Stimulated activated CD4-positive, alpha-beta T cell treated with anti-CD3 and anti-CD28 coated beads, TNF-alpha, amount 100 ng/mL, for 1 hour (primary cell): ENCODE data around the gene ANKK1.

Source experiments
- DNase-seq, 3 donors: peaks; one replicate each; pipeline ENCODE4 v3.0.0-alpha.2; 2020; ENCODE audit warnings: low read depth in 3 of 3, low spot score in 1 of 3

Gene ANKK1

GRCh38 chr11:113377681-113378412 lies 9.7 kb upstream of the ANKK1 start:
- DNase-seq = no peak

- DNase-seq = no peak
Observed at GRCh38 chr11:113378692-113379091, 8.9 kb upstream of the ANKK1 start.

- DNase-seq = no peak
Observed at GRCh38 chr11:113382121-113382520, 5.5 kb upstream of the ANKK1 start.

GRCh38 chr11:113384551-113384950 lies 3.0 kb upstream of the ANKK1 start:
- DNase-seq = no peak

DNA sequence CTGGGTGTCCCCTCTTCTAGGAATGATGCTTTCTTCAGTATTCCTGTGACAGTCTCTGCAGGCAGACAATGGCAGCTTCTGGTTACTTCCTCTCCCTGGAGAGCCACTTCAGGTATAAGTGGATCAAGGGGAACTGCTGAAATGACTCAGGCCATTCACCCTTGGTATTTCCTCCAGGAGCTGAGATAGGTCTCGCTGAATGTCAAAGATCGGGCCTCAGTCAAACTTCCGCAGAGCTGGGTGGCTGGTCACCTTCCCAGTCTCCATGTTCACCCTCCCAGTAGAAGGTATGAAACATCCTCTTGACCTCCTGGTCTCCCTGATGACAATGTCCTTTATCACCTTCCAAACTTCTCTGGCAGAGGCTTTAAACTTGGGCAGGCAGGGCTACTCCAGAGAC lies 1.8 kb upstream of the ANKK1 start:
- DNase-seq = no peak

GRCh38 chr11:113386866-113387265 lies 713 bp upstream of the ANKK1 start:
- DNase-seq = no peak

DNA sequence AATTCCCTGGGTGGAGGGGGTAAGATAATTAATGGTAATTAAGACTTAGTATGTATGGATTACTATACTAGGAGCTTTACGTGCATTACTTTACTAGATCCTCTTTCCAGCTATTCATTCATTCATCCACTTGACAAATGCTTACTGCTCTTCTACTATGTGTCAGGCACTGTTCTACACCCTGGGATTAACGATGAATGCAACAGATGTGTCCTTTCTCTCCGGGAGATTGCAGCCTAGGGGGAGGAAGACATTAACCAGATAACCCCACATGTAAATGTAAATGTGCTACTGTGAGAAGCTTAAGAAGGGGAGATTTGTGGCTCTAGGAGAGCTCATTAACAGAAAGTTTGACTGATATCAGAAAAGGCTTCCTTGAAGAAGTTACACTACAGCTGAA lies 1.7 kb downstream of the ANKK1 start:
- no peak for DNase-seq

- DNase-seq = no peak
Observed at GRCh38 chr11:113392236-113392921, 4.8 kb downstream of the ANKK1 start.

GRCh38 chr11:113393501-113393985 lies 6.0 kb downstream of the ANKK1 start:
- DNase-seq = no peak

DNA sequence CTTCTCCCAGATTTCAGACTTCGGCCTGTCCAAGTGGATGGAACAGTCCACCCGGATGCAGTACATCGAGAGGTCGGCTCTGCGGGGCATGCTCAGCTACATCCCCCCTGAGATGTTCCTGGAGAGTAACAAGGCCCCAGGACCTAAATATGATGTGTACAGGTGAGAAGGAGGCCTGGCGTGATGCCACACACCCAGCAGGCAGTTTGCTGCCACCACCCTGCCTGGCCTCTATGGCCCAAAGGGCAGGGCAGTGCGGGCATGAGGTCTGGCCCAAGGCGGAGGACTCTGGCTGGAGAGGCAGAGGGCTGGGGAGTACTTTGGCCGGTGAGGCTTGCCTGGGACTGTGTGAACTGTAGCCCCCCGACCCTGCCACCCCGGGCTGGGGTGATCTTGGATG lies 7.3 kb downstream of the ANKK1 start:
- DNase-seq = no peak

DNA sequence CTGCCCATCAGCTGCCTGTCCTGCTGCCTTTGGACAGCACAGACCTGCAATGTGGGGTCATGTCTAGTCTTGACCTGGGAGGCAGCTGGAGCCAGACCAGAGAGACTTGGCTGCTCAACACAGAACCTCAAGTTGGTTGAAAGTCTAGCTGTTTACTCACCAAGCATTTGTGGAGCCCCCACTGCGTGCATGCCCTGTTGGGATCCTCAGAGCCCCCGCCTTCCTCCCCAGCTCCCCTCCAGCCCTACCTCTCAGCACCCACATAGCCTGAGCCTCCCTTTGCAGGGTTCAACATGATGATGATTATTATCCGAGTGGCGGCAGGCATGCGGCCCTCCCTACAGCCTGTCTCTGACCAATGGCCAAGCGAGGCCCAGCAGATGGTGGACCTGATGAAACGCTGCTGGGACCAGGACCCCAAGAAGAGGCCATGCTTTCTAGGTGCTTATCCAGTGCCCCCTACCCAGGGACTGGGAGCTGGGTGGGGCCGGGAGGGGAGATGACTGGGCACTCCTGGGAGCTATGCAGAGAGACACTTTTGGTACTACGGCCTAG lies 8.3 kb downstream of the ANKK1 start:
- no peak for DNase-seq

GRCh38 chr11:113396690-113397089 lies 9.1 kb downstream of the ANKK1 start:
- no peak for DNase-seq

GRCh38 chr11:113397212-113397611 lies 9.6 kb downstream of the ANKK1 start:
- no peak for DNase-seq

DNA sequence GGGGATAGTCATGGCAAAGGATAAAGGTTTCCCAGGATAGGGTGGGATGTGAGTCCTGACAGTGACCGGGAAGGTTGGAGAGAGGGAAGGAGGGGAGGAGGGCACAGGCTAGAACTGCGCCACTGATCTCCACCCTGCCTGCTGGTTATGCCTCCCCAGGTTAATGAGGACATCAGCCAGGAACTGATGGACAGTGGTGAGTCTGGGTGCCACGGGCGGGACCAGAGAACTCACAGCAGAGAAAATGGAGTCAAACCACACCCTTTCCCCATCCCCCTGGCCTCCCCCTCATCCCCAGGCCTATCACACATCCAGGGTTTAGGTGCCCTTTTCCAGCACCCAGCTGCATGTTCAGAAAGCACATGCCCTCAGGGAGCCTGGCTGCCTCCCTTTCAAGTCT lies 10.2 kb downstream of the ANKK1 start:
- DNase-seq = no peak

DNA sequence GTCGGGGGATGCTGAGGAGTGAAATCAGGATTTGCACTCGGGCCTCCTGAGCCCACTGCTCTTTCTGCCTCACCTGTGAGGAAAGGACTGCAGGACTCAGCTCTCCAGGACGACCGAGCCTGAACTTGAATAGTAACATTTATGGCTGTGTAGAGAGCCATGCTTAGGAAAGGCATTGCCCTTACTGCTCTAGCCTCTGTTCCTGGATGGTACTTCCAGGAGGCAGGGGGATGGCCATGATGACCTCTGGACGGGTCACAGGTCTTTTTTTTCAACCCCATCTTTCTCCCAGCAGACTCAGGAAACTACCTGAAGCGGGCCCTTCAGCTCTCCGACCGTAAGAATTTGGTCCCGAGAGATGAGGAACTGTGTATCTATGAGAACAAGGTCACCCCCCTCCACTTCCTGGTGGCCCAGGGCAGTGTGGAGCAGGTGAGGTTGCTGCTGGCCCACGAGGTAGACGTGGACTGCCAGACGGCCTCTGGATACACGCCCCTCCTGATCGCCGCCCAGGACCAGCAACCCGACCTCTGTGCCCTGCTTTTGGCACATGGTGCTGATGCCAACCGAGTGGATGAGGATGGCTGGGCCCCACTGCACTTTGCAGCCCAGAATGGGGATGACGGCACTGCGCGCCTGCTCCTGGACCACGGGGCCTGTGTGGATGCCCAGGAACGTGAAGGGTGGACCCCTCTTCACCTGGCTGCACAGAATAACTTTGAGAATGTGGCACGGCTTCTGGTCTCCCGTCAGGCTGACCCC lies 11.3 kb downstream of the ANKK1 start:
- no peak for DNase-seq

GRCh38 chr11:113400631-113401230 lies 13.2 kb downstream of the ANKK1 start:
- no peak for DNase-seq

DNA sequence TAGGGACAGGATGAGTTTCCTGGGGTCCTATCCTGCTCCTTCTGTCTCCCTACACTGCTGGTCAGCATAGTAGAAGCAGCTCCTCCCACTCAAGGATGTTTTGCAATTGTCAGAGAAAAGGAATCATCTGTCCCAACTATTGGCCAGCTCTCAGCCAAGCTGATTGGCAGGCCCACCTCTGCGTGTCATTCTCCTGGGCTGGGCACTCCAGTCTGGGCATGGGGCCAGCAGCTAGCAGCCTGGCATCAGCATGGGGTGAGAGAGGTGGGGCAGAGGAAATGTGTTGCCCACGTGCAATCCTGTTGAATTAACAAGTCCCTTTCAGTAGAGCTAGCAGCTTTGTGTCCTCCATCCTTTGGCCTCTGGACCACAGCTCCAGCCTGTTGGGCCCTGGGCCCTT lies 14.1 kb downstream of the ANKK1 start:
- no peak for DNase-seq

GRCh38 chr11:113404859-113405430 lies 17.4 kb downstream of the ANKK1 start:
- no peak for DNase-seq

DNA sequence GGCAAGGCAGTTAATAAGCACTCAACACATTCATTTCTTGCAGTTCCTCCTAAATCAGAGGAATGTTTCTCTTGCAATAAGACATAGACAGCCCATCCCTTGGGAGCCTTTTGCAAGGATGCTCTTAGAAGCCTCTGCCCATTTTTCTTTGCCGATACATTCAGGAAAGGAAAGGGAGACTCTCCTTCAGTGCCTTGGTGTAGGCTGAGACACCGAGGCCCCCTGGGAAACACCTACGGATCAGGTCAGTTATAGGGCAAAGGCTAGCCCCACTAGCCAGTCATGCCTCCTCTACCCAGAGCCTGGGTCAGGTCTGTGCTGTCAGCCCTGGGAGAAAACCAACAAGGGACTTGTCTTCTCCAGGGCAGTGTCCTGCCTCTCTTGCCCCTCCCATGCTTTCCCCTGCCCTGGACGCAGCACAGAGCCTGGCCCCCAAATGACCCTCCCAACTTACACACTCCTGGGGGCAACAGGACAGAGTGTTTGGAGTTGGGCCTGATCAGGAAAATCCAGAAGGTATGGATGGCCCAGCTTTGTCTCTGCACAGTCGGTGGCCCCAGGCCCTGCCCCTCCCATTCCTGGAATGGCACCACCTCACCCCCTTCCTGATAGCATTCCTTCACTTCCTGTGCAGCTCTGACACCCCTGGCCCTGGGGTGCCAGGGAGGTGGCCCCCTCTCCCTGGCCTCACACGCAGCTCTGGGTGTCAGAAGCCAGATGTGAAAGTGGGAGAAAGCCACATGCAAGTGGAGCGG lies 18.3 kb downstream of the ANKK1 start:
- no peak for DNase-seq

- DNase-seq = no peak
Observed at GRCh38 chr11:113407163-113407562, 19.6 kb downstream of the ANKK1 start.
